RWPE2 (cell line): ENCODE measurements around the gene S100A3.

Source experiments
- ATAC-seq: fragments of 200-7000 bp; cut with Tn5 transposase; 3 replicates; pipeline ENCODE4 v1.9.1; 2021; ENCODE audit warnings: low read depth
- DNase-seq: peaks from one replicate; pipeline ENCODE4 v3.0.0-alpha.2; 2020; ENCODE audit warnings: low spot score
- H3K27ac ChIP-seq: fragments of 450-650 bp; 2 replicates; pipeline ENCODE4 v1.5.1; 2017; ENCODE audit warnings: mild to moderate bottlenecking; ENCODE audit not compliant: poor library complexity, severe bottlenecking
- H3K27me3 ChIP-seq: fragments of 250-450 bp; sonication (Bioruptor Pico); 2 replicates; pipeline ENCODE4 v1.5.1; 2021; ENCODE audit warnings: mild to moderate bottlenecking, moderate library complexity; ENCODE audit not compliant: insufficient read depth, poor library complexity, severe bottlenecking
- H3K36me3 ChIP-seq: fragments of 250-450 bp; sonication (Bioruptor Pico); 2 replicates; pipeline ENCODE4 v1.5.1; 2020; ENCODE audit warnings: low read depth, mild to moderate bottlenecking, moderate library complexity
- H3K4me1 ChIP-seq: fragments of 250-450 bp; sonication (Bioruptor Pico); 2 replicates; pipeline ENCODE4 v1.5.1; 2021; ENCODE audit warnings: mild to moderate bottlenecking, moderate library complexity; ENCODE audit not compliant: insufficient read depth, poor library complexity, severe bottlenecking
- H3K4me3 ChIP-seq: fragments of 250-450 bp; sonication (Bioruptor Pico); 2 replicates; pipeline ENCODE4 v1.5.1; 2021; ENCODE audit warnings: mild to moderate bottlenecking, moderate library complexity; ENCODE audit not compliant: severe bottlenecking
- H3K9me3 ChIP-seq: fragments of 250-450 bp; sonication (Bioruptor Pico); 2 replicates; pipeline ENCODE4 v1.5.1; 2021; ENCODE audit warnings: mild to moderate bottlenecking, moderate library complexity; ENCODE audit not compliant: severe bottlenecking
- TF ChIP-seq, protein P1 (sequence below): fragments of 450-650 bp; IDR thresholded peaks from one replicate; pipeline ENCODE4 v1.5.1; 2017; ENCODE audit warnings: mild to moderate bottlenecking, moderate library complexity; ENCODE audit not compliant: poor library complexity, severe bottlenecking

Gene S100A3

DNA sequence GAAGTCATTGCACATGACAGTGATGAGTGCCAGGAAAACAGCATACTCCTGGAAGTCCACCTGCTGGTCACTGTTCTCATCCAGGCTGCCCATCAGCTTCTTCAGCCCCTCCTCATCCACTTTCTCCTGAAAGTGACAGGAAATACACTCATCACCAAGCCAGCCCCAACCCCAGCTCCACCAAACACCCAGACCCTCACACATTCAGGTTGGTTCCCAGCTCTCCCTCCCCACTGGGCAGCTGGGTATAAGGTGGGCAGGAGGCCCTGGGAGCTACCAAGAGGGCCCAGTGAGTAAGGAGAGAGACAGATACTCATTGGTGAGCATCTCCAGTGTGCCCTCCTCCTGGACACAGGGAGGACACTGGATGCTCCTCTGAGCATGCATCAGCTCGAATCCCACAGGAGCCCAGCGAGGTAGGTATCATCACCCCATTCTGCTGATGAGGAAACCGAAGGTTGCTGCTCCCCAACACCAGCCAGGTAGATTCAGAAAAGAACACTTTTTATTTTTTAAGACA lies 12.5 kb upstream of the S100A3 start:
- Histone ChIP-seq H3K36me3 (peaks cover 85% of the 10 kb centered on the region), H3K27ac (peak overlapping the region; percentile 100), H3K9me3 (no peaks in the 10 kb centered on the region), H3K4me1 (peaks cover 3% of the 10 kb centered on the region), H3K4me3 (peak overlapping the region; percentile 54), H3K27me3 (no peaks in the 10 kb centered on the region)
- DNase-seq (no peak), ATAC-seq (no peak)
- TF ChIP-seq, protein P1, sequence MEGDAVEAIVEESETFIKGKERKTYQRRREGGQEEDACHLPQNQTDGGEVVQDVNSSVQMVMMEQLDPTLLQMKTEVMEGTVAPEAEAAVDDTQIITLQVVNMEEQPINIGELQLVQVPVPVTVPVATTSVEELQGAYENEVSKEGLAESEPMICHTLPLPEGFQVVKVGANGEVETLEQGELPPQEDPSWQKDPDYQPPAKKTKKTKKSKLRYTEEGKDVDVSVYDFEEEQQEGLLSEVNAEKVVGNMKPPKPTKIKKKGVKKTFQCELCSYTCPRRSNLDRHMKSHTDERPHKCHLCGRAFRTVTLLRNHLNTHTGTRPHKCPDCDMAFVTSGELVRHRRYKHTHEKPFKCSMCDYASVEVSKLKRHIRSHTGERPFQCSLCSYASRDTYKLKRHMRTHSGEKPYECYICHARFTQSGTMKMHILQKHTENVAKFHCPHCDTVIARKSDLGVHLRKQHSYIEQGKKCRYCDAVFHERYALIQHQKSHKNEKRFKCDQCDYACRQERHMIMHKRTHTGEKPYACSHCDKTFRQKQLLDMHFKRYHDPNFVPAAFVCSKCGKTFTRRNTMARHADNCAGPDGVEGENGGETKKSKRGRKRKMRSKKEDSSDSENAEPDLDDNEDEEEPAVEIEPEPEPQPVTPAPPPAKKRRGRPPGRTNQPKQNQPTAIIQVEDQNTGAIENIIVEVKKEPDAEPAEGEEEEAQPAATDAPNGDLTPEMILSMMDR = no peak

DNA sequence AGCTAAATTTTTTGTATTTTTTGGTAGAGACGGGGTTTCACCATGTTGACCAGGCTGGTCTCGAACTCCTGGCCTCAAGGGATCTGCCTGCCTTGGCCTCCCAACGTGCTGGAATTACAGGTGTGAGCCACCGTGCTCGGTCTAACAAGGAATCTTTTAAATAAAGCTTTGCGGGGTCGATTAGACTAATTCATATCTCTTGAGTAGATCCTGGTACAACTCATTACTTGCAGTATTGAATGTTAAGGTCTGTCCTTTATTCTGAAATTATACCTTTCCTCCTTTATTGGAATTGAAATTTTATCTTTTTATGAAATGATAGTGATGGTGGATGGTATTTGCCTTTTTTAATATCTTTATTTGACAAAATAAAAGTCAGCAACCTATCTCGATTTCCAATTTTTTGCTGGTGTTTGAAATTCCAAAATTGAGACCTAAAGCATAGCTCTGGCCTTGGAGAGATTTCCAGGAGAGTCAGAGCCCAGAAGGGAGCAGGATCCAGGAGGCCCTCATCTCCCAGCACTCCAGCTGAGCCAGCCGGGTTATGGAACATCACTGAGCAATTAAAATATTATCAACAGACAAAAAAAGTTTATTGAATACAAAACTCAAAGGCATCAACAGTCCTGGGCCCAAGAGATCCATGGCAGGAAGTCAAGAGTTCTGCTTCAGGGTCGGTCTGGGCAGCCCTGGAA lies 11.9 kb upstream of the S100A3 start:
- Histone ChIP-seq H3K27me3 (no peaks in the 10 kb centered on the region), H3K9me3 (no peaks in the 10 kb centered on the region), H3K4me3 (no peak overlapping the region), H3K27ac (peak overlapping the region; percentile 100), H3K4me1 (peaks cover 2% of the 10 kb centered on the region), H3K36me3 (peaks cover 91% of the 10 kb centered on the region)
- TF ChIP-seq, protein P1 = no peak
- DNase-seq (peak; percentile 30), ATAC-seq (no peak)

DNA sequence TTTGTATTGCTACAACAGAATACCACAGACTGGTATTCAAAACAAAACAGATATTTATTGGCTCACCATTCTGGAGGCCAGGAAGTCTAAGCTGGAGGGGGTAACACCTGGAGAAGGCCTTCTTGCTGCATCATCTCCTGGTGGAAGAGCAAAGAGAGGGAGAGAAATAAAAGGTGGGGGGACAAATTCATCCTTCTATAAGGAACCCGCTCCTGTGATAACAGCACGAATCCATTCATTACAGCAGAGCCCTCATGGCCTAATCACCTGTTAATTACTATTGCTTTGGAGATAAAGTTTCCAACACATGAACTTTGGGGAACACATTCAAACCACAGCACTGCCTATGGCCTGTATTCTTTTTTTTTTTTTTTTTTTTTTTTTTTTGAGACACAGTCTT lies 11.2 kb upstream of the S100A3 start:
- H3K27me3 ChIP-seq = no peaks in the 10 kb centered on the region
- H3K9me3 ChIP-seq = no peaks in the 10 kb centered on the region
- H3K36me3 ChIP-seq = peaks cover 97% of the 10 kb centered on the region
- peak; percentile 20 for ATAC-seq
- H3K4me1 ChIP-seq = no peaks in the 10 kb centered on the region
- TF ChIP-seq, protein P1 = no peak
- peak overlapping the region; percentile 100 for H3K27ac ChIP-seq
- no peak overlapping the region for H3K4me3 ChIP-seq
- peak; percentile 9 for DNase-seq

DNA sequence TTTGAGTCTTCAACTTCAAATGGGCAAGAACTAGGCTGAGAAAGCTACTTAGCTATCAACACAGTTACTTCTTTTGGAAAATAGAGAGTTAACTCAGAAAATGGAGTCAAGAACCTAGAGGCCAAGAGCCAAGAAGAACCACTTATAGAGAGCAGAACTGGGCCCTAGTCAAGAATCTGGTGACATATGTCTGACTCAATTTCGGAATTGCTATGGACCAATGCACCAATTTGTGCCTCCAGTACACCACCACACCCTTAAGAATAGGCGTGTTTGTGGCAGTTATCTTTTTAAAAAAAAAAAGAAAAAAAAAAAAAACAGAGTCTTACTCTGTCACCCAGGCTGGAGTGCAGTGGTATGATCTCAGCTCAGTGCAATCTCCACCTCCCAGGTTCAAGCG lies 8.8 kb upstream of the S100A3 start:
- ATAC-seq = no peak
- Histone ChIP-seq H3K27ac (peak overlapping the region; percentile 100), H3K4me1 (no peaks in the 10 kb centered on the region), H3K27me3 (no peaks in the 10 kb centered on the region), H3K4me3 (no peak overlapping the region), H3K36me3 (peaks cover 97% of the 10 kb centered on the region), H3K9me3 (no peaks in the 10 kb centered on the region)
- TF ChIP-seq, protein P1 = no peak
- DNase-seq = no peak

DNA sequence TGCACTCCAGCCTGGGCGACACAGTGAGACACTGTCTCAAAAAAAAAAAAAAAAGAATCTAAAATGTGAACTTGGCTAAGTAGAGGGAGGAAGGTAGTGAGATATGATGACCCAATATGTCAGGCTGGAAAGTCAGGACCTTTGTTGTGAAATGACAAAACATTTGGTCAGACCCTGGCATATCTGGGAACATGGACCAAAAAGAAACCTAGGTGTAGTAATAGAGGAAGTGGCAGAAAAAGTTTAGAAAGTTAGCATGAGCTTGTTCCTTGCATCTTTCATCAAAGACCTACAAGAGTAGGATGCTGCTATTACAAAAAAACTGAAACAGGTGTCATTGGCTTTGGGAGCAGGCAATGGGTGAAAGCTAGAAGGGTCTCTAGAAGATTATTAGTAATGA lies 7.3 kb upstream of the S100A3 start:
- no peaks in the 10 kb centered on the region for H3K4me1 ChIP-seq
- peak overlapping the region; percentile 100 for H3K27ac ChIP-seq
- peaks cover 94% of the 10 kb centered on the region for H3K36me3 ChIP-seq
- no peaks in the 10 kb centered on the region for H3K27me3 ChIP-seq
- TF ChIP-seq, protein P1 = no peak
- H3K4me3 ChIP-seq = no peak overlapping the region
- no peak for DNase-seq
- H3K9me3 ChIP-seq = no peaks in the 10 kb centered on the region
- ATAC-seq = no peak
